ENCODE results near the gene CNN2.

The CNN2 gene

GRCh38 chr19:1068009-1069001, 41.9 kb downstream of the CNN2 start:
- DNase-seq = peak; percentile 36

GRCh38 chr19:1069009-1069779, 42.8 kb downstream of the CNN2 start:
- peak; percentile 91 for DNase-seq

GRCh38 chr19:1070576-1070930, 44.1 kb downstream of the CNN2 start:
- no peak for DNase-seq

- no peak for DNase-seq
Observed at GRCh38 chr19:1070931-1071791, 44.8 kb downstream of the CNN2 start.

- DNase-seq = no peak
Observed at GRCh38 chr19:1072371-1073015, 46.1 kb downstream of the CNN2 start.

GRCh38 chr19:1073063-1073955, 46.9 kb downstream of the CNN2 start:
- DNase-seq = no peak

GRCh38 chr19:1073956-1074517, 47.6 kb downstream of the CNN2 start:
- DNase-seq = no peak

GRCh38 chr19:1074544-1075283, 48.3 kb downstream of the CNN2 start:
- peak; percentile 55 for DNase-seq

GRCh38 chr19:1076046-1076386, 49.6 kb downstream of the CNN2 start:
- no peak for DNase-seq

- peak; percentile 41 for DNase-seq
Observed at GRCh38 chr19:1076951-1077350, 50.5 kb downstream of the CNN2 start.

GRCh38 chr19:1079566-1080111, 53.2 kb downstream of the CNN2 start:
- DNase-seq = no peak

GRCh38 chr19:1080360-1081161, 54.2 kb downstream of the CNN2 start:
- DNase-seq = no peak

GRCh38 chr19:1081301-1082164, 55.1 kb downstream of the CNN2 start:
- DNase-seq = no peak

GRCh38 chr19:1082165-1082927, 55.9 kb downstream of the CNN2 start:
- no peak for DNase-seq

- DNase-seq = no peak
Observed at GRCh38 chr19:1082928-1083816, 56.8 kb downstream of the CNN2 start.

Measured in GF-D8 (cell line).